Cardiac fibroblast (primary cell): ENCODE data around the gene CPNE5.

ENCODE experiments used
- DNase-seq, 2 donors: peaks; one replicate each; pipeline versions ENCODE4 v3.0.0 to v3.0.0-alpha.2; 2010; ENCODE audit warnings: low read depth in 2 of 2
- H3K4me3 ChIP-seq, 2 donors: replicated peaks in 1 of 2; 1 replicate in 1 of 2; 2 replicates in 1 of 2; pipeline ENCODE4 v1.5.1; 2011; ENCODE audit warnings: low read depth in 2 of 2, low read length in 2 of 2, mild to moderate bottlenecking in 2 of 2, moderate library complexity in 1 of 2
- TF ChIP-seq, protein P1 (sequence below): IDR thresholded peaks from one replicate; pipeline ENCODE4 v1.5.1; 2011; ENCODE audit warnings: low read depth, mild to moderate bottlenecking, low read length, inconsistent platforms

Gene CPNE5

DNA sequence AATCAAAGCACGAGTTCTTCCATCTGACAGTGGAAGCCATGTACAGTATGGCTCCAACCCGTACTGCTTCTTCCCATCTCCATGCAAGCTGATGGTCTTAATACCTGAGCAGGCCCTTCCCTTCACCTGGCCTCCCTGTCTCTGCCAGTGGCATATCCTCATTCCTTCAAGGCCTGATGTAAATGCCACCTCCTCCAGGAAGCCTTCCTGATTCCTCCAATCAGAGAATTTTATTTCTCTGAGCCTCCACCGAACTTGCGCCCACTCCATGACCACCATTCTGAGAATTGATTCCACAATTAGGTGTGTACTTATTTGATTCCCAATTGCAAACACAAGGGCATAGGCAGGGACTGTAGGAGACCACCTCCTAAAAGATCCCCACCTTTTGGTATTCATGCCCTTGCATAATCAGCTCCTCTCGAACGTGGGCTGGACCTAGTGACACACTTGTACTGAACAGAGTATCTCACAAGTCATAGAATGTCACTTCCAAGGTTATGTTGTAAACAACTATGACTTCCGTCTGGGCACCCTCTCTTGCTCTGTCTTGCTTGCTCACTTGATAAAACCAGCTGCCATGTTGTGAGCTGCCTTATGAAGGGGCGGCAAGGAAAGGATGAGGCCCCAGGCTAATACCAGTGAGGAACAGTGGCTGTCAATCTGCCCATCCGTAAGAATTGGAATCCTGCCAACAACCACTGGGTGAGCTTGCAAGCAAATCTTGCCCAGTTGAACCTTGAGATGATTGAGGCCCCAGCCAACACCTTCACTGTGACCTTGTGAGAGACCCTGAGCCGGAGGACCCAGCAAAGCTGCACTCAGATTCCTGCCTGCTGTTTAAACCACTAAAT, 38.8 kb downstream of the CPNE5 start:
- no peak overlapping the region for H3K4me3 ChIP-seq
- TF ChIP-seq, protein P1, sequence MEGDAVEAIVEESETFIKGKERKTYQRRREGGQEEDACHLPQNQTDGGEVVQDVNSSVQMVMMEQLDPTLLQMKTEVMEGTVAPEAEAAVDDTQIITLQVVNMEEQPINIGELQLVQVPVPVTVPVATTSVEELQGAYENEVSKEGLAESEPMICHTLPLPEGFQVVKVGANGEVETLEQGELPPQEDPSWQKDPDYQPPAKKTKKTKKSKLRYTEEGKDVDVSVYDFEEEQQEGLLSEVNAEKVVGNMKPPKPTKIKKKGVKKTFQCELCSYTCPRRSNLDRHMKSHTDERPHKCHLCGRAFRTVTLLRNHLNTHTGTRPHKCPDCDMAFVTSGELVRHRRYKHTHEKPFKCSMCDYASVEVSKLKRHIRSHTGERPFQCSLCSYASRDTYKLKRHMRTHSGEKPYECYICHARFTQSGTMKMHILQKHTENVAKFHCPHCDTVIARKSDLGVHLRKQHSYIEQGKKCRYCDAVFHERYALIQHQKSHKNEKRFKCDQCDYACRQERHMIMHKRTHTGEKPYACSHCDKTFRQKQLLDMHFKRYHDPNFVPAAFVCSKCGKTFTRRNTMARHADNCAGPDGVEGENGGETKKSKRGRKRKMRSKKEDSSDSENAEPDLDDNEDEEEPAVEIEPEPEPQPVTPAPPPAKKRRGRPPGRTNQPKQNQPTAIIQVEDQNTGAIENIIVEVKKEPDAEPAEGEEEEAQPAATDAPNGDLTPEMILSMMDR: no peak
- DNase-seq: no peak

DNA sequence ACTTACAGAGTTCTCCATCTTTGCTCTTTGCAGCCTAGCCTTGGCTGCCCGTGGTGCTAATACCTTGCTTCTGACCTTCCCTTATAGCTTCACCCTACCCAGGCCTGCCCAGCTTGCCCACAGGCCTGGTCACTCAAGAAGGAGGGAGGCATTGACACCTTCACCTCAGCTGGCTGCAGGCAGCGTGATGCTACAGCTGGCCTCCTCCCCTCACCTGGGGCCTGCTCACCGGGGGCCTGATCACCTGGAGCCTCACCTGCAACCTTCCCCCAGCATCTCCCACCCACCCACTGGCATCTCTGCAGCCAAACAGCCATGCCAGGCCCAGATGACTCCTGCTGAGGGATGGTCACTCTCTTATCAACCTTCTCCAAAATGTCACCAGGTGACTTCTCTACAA, 40.4 kb downstream of the CPNE5 start:
- TF ChIP-seq, protein P1: no peak
- no peak overlapping the region for H3K4me3 ChIP-seq
- no peak for DNase-seq

DNA sequence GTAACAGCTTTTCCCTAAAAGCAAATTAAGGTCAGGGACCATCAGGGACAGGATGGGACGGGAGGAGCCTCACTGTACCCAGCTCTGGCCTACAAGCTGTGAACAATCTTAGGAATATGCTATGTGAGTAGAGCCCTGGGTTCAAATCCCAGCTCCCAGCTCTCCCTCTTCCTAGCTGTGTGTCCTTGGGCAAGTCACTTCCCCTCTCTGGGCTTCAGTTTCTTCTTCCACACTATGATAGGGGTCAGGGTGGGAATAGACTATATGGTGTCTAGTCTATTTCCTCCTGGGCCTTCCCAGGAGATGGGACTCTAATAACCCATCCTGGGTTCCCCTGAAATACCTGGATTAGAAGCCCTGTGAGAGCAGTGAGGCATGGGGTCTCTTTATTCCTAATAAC, 41.6 kb downstream of the CPNE5 start:
- TF ChIP-seq, protein P1: no peak
- no peak overlapping the region for H3K4me3 ChIP-seq
- DNase-seq: no peak

DNA sequence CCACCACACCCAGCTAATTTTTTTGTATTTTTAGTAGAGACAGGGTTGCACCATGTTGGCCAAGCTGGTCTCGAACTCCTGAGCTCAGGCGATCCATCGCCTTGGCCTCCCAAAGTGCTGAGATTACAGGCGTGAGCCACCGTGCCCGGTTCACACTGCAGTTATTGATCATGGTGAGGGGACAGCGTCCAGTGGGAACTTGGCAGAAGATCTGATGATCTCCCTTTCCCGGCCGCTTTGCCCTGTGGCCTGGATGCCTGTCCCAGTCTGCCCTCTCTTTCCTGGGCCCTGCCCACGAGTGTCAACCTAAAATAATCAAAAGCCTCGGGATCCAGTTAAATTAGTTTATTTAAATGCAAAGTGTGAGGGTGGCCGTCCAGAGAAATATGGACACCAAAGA, 42.2 kb downstream of the CPNE5 start:
- H3K4me3 ChIP-seq: no peak overlapping the region
- DNase-seq: no peak
- TF ChIP-seq, protein P1: no peak

DNA sequence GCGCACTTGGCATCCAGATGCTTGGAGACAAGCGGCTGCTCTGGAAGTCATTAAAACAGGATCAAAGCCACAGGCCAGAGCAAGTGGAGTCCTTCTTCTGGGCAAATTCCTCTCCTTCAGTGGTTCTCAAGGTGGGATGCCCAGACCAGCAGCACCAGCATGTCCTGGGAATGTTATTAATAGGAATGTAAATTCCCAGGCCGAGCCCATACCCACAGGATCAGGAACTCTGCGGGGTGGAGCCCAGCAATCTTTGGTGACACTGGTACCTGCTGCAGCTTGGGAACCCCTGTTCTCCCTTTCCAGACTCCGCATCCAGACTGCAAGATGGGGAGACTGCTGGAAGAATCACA, 44.6 kb downstream of the CPNE5 start:
- TF ChIP-seq, protein P1: no peak
- H3K4me3 ChIP-seq: no peak overlapping the region
- no peak for DNase-seq

GRCh38 chr6:36793913-36794712, 45.1 kb downstream of the CPNE5 start:
- no peak overlapping the region for H3K4me3 ChIP-seq
- DNase-seq: no peak

More at GRCh38 chr6:36793913-36794712, 45.1 kb downstream of the CPNE5 start:
- TF ChIP-seq, protein P1: no peak
